GM12878 (cell line): Measurements from ENCODE around the gene INCA1.
A peak's percentile ranks its signal among the peaks of the same experiment; 100 is the strongest.

ENCODE experiments used
- ATF2 ChIP-seq: IDR thresholded peaks from 2 replicates; pipeline ENCODE4 v1.6.1; 2012; ENCODE audit warnings: low read length, inconsistent platforms
- ATF3 ChIP-seq: IDR thresholded peaks from 2 replicates; pipeline ENCODE4 v1.6.1; 2011; ENCODE audit warnings: low read depth, mild to moderate bottlenecking, low read length, moderate library complexity, borderline replicate concordance; ENCODE audit errors: extremely low read depth
- BCLAF1 ChIP-seq: fragments of 450-650 bp; IDR thresholded peaks from 2 replicates; pipeline ENCODE4 v1.6.1; 2017; ENCODE audit warnings: antibody characterized with exemption, mild to moderate bottlenecking, moderate library complexity
- CBX5 ChIP-seq: sonication (generic); IDR thresholded peaks from 2 replicates; pipeline ENCODE4 v1.6.1; 2016; ENCODE audit warnings: low read depth, moderate library complexity, mild to moderate bottlenecking, inconsistent platforms
- CHD2 ChIP-seq: IDR thresholded peaks from 2 replicates; pipeline ENCODE4 v1.6.1; 2011; ENCODE audit warnings: low read depth, low read length, improper control_type of control experiment, borderline replicate concordance
- EGR1 ChIP-seq, 2 experiments: IDR thresholded peaks; 1 replicate in 1 of 2; 2 replicates in 1 of 2; pipeline ENCODE4 v1.6.1; 2011 to 2012; ENCODE audit warnings: low read depth in 2 of 2, low read length in 2 of 2, borderline replicate concordance in 1 of 2, mild to moderate bottlenecking in 1 of 2, moderate library complexity in 1 of 2
- FOXK2 ChIP-seq: fragments of 450-650 bp; IDR thresholded peaks from 2 replicates; pipeline ENCODE4 v1.6.1; 2017; ENCODE audit warnings: mild to moderate bottlenecking, moderate library complexity
- HDAC6 ChIP-seq: fragments of 200-600 bp; sonication (generic); IDR thresholded peaks from one replicate; pipeline ENCODE4 v1.8.0; 2017; ENCODE audit warnings: antibody characterized with exemption; ENCODE audit not compliant: unreplicated experiment
- MAX ChIP-seq: IDR thresholded peaks from 2 replicates; pipeline ENCODE4 v1.6.1; 2012; ENCODE audit warnings: low read depth, low read length, improper control_type of control experiment
- POLR2A ChIP-seq: IDR thresholded peaks from 2 replicates; pipeline ENCODE4 v1.6.1; 2011; ENCODE audit warnings: low read depth, mild to moderate bottlenecking, low read length
- RCOR1 ChIP-seq: conservative IDR thresholded peaks from 2 replicates; pipeline ENCODE4 v1.6.1; 2012; ENCODE audit warnings: low read depth, low read length, improper control_type of control experiment
- REST ChIP-seq: IDR thresholded peaks from 2 replicates; pipeline ENCODE4 v1.6.1; 2012; ENCODE audit warnings: mild to moderate bottlenecking, low read depth, low read length
- USF1 ChIP-seq: IDR thresholded peaks from 2 replicates; pipeline ENCODE4 v1.6.1; 2011; ENCODE audit warnings: borderline replicate concordance, low read depth, mild to moderate bottlenecking, moderate library complexity, mixed read lengths, low read length; ENCODE audit not compliant: insufficient read depth; ENCODE audit errors: extremely low read length
- TF ChIP-seq, protein P1 (sequence below), 3 experiments: IDR thresholded peaks in 2 of 3; conservative IDR thresholded peaks in 1 of 3; 2 replicates each; pipeline ENCODE4 v1.5.1; 2011; ENCODE audit warnings: low read depth in 3 of 3, low read length in 3 of 3, mild to moderate bottlenecking in 3 of 3, control low read depth in 2 of 3, moderate library complexity in 2 of 3, inconsistent platforms in 1 of 3, mixed read lengths in 1 of 3; ENCODE audit not compliant: control insufficient read depth in 2 of 3, insufficient read depth in 1 of 3; ENCODE audit errors: extremely low read depth in 1 of 3

DNA sequence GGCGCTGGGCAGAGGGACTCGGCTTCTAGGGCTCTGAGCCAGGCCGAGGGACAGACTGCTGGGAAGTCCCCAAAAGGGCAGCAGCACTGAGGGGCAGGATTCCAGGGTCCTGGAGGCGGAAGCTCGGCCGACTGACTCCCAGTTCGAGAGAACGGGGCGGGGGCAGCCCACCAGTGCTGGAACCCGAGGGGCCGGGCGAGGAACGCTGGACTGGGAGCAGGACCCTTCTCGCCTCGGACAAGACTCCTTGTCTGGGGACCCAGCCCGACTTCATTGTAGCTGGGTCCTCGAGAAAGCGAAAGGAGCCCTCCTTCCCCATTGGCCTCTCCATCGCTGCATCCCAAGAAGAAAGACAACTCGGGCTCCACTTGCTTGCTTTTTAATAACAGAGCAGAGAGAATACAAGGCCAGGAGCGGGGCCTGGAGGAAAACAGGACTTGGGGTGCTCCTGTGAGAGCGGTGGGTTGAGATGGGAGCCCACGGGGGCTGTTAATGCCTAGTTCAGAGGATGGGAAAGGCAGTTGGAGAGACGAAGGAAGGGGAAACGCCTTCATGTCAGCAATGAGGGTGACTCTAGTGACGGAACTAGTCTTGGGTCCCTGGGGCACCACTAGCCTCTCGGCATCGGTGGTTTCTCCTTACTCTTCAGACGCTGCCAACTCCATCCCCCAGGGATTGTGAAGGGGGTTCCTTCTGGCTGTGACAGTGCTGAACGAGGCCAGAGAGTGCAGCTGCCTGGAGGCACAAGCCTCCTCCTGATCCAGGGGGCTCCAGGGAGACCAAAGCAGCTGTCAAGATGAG, 9.4 kb downstream of the INCA1 start:
- TF ChIP-seq EGR1 (IDR thresholded peaks at IDR 0.05; ENCODE audit: borderline replicate concordance in 1 of 2, low read depth in 2 of 2, low read length in 2 of 2) (no peak), CHD2 (no peak; the same call in 1 of the 2 replicates), FOXK2 (no peak), MAX (peak; percentile 1; the same call in 1 of the 2 replicates), ATF3 (no peak), USF1 (peak; percentile 1), RCOR1 (no peak), POLR2A (peak; percentile 64), HDAC6 (no peak), CBX5 (no peak), BCLAF1 (no peak), ATF2 (no peak), REST (no peak)
- TF ChIP-seq, protein P1, sequence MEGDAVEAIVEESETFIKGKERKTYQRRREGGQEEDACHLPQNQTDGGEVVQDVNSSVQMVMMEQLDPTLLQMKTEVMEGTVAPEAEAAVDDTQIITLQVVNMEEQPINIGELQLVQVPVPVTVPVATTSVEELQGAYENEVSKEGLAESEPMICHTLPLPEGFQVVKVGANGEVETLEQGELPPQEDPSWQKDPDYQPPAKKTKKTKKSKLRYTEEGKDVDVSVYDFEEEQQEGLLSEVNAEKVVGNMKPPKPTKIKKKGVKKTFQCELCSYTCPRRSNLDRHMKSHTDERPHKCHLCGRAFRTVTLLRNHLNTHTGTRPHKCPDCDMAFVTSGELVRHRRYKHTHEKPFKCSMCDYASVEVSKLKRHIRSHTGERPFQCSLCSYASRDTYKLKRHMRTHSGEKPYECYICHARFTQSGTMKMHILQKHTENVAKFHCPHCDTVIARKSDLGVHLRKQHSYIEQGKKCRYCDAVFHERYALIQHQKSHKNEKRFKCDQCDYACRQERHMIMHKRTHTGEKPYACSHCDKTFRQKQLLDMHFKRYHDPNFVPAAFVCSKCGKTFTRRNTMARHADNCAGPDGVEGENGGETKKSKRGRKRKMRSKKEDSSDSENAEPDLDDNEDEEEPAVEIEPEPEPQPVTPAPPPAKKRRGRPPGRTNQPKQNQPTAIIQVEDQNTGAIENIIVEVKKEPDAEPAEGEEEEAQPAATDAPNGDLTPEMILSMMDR (IDR thresholded peaks at IDR 0.05 in 2 of 3, conservative IDR thresholded peaks at IDR 0.05 in 1 of 3; ENCODE audit: control insufficient read depth in 2 of 3, extremely low read depth in 1 of 3, insufficient read depth in 1 of 3, low read depth in 3 of 3, low read length in 3 of 3), result no peak
